Testis (tissue), 2 donors: ENCODE measurements around the gene MYL6B.

Source experiments
- POLR2A ChIP-seq: fragments of 450-650 bp; IDR thresholded peaks from one replicate; pipeline ENCODE4 v1.6.1; 2017; ENCODE audit warnings: antibody characterized with exemption, mild to moderate bottlenecking, moderate library complexity
- TF ChIP-seq, protein P1 (sequence below), 3 experiments: fragments of 450-650 bp in 2 of 3; fragments of 200-600 bp in 1 of 3; sonication (generic) in 1 of 3; IDR thresholded peaks; one replicate each; pipeline ENCODE4 v1.5.1; 2016 to 2019; ENCODE audit warnings: antibody characterized with exemption in 3 of 3, mild to moderate bottlenecking in 2 of 3, moderate library complexity in 1 of 3

GRCh38 chr12:56202838-56203237 lies 50.5 kb downstream of the MYL6B start:
- TF ChIP-seq, protein P1, sequence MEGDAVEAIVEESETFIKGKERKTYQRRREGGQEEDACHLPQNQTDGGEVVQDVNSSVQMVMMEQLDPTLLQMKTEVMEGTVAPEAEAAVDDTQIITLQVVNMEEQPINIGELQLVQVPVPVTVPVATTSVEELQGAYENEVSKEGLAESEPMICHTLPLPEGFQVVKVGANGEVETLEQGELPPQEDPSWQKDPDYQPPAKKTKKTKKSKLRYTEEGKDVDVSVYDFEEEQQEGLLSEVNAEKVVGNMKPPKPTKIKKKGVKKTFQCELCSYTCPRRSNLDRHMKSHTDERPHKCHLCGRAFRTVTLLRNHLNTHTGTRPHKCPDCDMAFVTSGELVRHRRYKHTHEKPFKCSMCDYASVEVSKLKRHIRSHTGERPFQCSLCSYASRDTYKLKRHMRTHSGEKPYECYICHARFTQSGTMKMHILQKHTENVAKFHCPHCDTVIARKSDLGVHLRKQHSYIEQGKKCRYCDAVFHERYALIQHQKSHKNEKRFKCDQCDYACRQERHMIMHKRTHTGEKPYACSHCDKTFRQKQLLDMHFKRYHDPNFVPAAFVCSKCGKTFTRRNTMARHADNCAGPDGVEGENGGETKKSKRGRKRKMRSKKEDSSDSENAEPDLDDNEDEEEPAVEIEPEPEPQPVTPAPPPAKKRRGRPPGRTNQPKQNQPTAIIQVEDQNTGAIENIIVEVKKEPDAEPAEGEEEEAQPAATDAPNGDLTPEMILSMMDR (IDR thresholded peaks at IDR 0.05), result no peak
- no peak for TF ChIP-seq POLR2A
